Astrocyte (in vitro differentiated cells and primary cell): ENCODE measurements around the gene TSEN15.

ENCODE experiments used
- CTCF ChIP-seq: IDR thresholded peaks from 2 replicates; pipeline ENCODE4 v1.5.1; 2011; ENCODE audit warnings: low read depth, mild to moderate bottlenecking, inconsistent platforms, low read length, moderate library complexity; ENCODE audit not compliant: insufficient read depth
- EZH2 ChIP-seq: IDR thresholded peaks from 2 replicates; pipeline ENCODE4 v1.6.1; 2012; ENCODE audit warnings: mild to moderate bottlenecking, low read length, inconsistent platforms; ENCODE audit not compliant: insufficient read depth

DNA sequence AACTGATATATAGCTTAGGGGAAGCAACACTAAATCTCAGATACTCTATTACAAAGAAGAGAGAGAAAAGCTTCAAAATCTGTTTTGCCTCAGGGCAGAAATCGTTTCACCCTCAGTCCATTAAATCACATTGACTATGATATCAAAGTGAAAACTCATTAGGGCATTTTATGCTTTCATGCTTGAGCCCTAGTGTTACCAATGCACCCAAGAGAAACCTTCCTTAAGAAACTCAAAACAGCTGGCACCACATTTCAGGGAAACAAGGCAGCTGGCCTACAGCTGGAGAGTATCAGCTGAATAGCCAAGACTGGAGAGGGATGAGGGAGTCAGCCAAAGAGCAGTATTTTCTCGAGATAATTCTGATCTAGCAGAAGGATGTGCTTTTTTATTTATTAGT, 28.9 kb upstream of the TSEN15 start:
- TF ChIP-seq CTCF (no peak), EZH2 (no peak)
